ENCODE measurements around the gene NKD2.

GRCh38 chr5:959581-960531, 48.7 kb upstream of the NKD2 start:
- no peak for TF ChIP-seq ZNF274 (IDR thresholded peaks at IDR 0.05; ENCODE audit: low read depth, low read length)
- TF ChIP-seq YY1 (IDR thresholded peaks at IDR 0.05; ENCODE audit: insufficient read depth, insufficient read length), result no peak
